Kidney epithelial cell (primary cell): ENCODE data around the gene TMEM151B. TPM values are rescaled to one million over a fixed set of nuclear protein-coding genes. Genes with fewer than 3 reads are reported as not detected.
"Not testable (repeated sequence)": the region's sequence is repeated elsewhere in the genome, so short reads cannot be mapped to it uniquely, and the experiment has no call there.

Source experiments
- DNase-seq: peaks from one replicate; pipeline ENCODE4 v3.0.0-alpha.2; 2010; ENCODE audit warnings: low read depth
- H3K27me3 ChIP-seq: 2 replicates; pipeline ENCODE4 v1.6.0; 2011; ENCODE audit warnings: low read length; ENCODE audit not compliant: control insufficient read depth, insufficient read depth
- H3K36me3 ChIP-seq: 2 replicates; pipeline ENCODE4 v1.5.1; 2011; ENCODE audit warnings: low read length; ENCODE audit not compliant: control insufficient read depth, insufficient read depth
- H3K4me3 ChIP-seq: 2 replicates; pipeline ENCODE4 v1.5.1; 2011; ENCODE audit warnings: low read depth, mild to moderate bottlenecking, control low read depth, low read length
- CTCF ChIP-seq: IDR thresholded peaks from 2 replicates; pipeline ENCODE4 v1.5.1; 2011; ENCODE audit warnings: mild to moderate bottlenecking, moderate library complexity, low read length, control low read depth, inconsistent platforms; ENCODE audit not compliant: insufficient read depth, poor library complexity, severe bottlenecking
- total RNA-seq: library from RNA; depleted of rRNA; stranded (reverse); fragments of >200 nt; gene quantifications from 2 replicates; pipeline ENCODE4 v1.2.3, GENCODE V29; 2015

TMEM151B gene
- total RNA-seq, 1 donor from 2014 or later = 0.13 TPM

DNA sequence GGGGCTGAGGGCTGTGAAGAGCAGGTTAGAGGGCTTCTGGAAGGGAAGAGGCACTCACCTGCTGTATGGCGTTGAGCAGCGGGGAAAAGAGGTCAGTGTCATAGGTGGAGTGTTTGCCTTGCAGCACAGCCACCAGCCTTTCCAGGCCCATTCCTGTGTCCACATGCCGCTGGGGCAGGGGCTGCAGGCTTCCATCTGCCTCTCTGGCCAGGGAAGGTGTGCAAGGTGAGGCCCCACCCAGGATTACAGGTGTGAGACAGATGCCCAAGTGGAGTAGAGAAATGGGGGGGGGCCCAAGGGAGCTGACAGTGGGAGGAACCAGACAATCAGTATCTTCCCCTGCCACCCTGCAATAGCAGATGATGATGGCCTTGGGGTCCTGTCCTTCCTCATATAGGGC is 40.0 kb downstream of the TMEM151B start:
- no peak for TF ChIP-seq CTCF
- Histone ChIP-seq H3K27me3 (no peaks in the 10 kb centered on the region), H3K36me3 (peaks cover 2% of the 10 kb centered on the region), H3K4me3 (no peak overlapping the region)
- DNase-seq = no peak

GRCh38 chr6:44311304-44311703 is 41.1 kb downstream of the TMEM151B start:
- Histone ChIP-seq H3K36me3 (peaks cover 2% of the 10 kb centered on the region), H3K4me3 (no peak overlapping the region), H3K27me3 (peaks cover 1% of the 10 kb centered on the region)
- TF ChIP-seq CTCF = no peak
- DNase-seq = no peak

DNA sequence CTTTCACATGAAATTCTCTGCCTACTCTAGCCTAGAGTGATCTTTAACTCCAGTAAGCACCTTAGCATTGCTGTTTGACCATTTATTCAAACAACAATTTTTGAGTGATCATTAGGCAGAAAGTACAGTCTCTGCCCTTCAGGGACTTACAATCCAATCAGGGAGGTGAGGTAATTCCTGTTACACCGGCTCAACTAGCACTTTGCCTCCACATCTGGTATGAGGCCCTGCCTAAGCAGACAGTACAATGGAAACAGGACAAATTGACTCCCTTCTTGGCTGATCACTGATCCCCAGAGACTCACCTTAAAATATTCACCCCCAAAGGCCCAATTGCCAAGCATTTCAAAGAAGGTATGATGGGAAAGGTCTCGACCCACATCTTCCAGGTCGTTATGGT is 41.5 kb downstream of the TMEM151B start:
- Histone ChIP-seq H3K36me3 (peaks cover 2% of the 10 kb centered on the region), H3K27me3 (peaks cover 2% of the 10 kb centered on the region), H3K4me3 (no peak overlapping the region)
- no peak for DNase-seq
- TF ChIP-seq CTCF = no peak

DNA sequence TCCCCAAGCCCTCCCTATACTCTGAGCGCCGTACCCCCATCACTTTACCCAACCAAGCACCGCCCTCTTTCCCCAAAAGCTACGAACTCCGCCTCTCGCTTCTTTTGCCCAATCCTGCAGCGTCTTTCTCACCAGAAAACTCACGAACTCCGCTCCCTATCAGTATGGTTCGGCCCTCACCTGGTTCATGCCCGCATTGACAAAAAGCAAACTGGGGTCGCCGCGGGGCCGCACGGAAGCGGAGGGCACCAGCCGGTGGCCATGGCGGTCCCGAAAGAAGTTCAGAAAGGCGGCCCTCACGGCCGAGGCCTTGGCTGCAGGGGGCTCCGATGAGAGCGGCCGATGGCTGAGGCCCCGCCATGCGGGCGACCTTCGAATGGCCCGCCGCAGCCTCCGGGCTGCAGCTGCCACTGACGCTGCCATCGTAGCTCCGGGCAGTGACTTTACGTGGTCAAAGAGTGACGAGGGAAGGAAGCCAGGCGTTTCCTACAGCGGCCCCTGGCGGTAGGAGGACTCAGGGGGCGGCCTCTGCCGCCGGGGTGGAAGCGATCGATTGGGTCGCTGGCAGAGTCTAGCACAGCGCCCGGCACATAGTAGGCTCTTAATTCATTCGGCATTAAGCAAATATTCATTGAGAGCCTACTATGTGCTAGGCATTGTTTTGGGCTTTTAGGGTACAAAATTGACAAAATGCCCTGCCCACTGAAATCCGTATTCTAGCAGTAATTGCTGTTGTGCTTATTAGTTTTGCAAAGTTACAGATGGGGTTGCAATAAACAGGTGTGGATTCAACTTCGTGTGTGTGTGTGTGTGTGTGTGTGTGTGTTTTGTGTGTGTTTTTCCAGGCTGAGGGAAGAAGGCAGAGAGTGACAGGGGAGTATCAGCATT is 42.9 kb downstream of the TMEM151B start, which contains the start of gene AARS2:
Gene AARS2, minus strand, starts transcription at position 447 of the 888 bp plus-strand sequence. Its CDS starts 24 bp downstream, at position 423.
- peak; percentile 56 for DNase-seq
- peaks cover 2% of the 10 kb centered on the region for H3K27me3 ChIP-seq
- peaks cover 2% of the 10 kb centered on the region for H3K36me3 ChIP-seq
- peak within 1 kb of the TSS; percentile 66 for H3K4me3 ChIP-seq
- TF ChIP-seq CTCF = peak; percentile 99

DNA sequence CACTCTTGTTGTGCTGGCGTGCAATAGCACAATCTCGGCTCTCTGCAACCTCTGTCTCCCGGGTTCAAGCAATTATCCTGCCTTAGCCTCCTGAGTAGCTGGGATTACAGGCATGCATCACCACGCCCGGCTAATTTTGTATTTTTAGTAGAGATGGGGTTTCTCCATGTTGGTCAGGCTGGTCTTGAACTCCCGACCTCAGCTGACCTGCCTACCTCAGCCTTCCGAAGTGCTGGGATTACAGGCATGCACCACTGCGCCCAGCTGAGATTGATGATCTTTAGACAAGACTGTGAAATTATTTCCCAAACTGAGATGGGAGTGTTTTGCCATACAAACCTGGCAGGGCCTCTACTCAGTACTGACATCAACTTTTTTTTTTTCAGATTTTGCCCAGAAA is 44.4 kb downstream of the TMEM151B start:
- not testable (repeated sequence) for H3K36me3 ChIP-seq, H3K4me3 ChIP-seq, DNase-seq, H3K27me3 ChIP-seq

DNA sequence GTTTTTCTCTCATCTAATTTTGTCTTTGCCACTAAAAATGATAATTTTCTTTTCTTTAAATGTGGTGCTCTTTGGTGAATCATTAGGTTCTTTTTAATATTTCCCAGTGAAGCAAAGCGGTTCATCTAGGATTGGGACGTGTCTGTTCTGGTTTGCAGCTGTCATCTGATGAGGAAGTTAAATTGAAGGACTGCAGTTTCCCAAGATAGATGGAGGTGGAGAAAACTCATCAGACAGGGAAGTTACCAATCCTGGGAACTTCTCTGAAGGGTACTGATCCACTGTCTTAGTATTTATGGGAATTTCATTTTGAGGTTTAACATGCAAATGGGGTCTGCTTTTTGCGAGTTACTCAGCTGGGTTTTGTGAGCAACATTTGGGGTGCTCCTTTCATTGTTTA is 45.3 kb downstream of the TMEM151B start:
- H3K36me3 ChIP-seq = no peaks in the 10 kb centered on the region
- H3K4me3 ChIP-seq = no peak overlapping the region
- TF ChIP-seq CTCF = no peak
- no peak for DNase-seq
- peaks cover 2% of the 10 kb centered on the region for H3K27me3 ChIP-seq
